Mesenchymal stem cell (in vitro differentiated cells and primary cell): ENCODE data around the gene GTPBP4.

Experiments used
- DNase-seq: peaks from one replicate; pipeline ENCODE4 v3.0.0-alpha.2; 2013
- H2AFZ ChIP-seq: one replicate; pipeline ENCODE4 v1.6.1; 2013; ENCODE audit warnings: low read depth, mild to moderate bottlenecking, control low read depth, inconsistent platforms, low read length, moderate library complexity
- H2AK5ac ChIP-seq: 2 replicates; pipeline ENCODE4 v1.6.1; 2013; ENCODE audit warnings: low read length, moderate library complexity, mild to moderate bottlenecking, inconsistent platforms; ENCODE audit not compliant: severe bottlenecking
- H2BK120ac ChIP-seq: one replicate; pipeline ENCODE4 v1.6.1; 2013; ENCODE audit warnings: low read depth, mild to moderate bottlenecking, inconsistent platforms, low read length, moderate library complexity
- H2BK12ac ChIP-seq, 2 experiments: one replicate each; pipeline ENCODE4 v1.6.1; 2013; ENCODE audit warnings: inconsistent platforms in 2 of 2, low read length in 2 of 2, mild to moderate bottlenecking in 2 of 2, moderate library complexity in 2 of 2, control low read depth in 1 of 2
- H2BK15ac ChIP-seq: one replicate; pipeline ENCODE4 v1.6.1; 2013; ENCODE audit warnings: mild to moderate bottlenecking, low read depth, inconsistent platforms; ENCODE audit not compliant: poor library complexity, severe bottlenecking
- H2BK5ac ChIP-seq: 2 replicates; pipeline ENCODE4 v1.6.1; 2013; ENCODE audit warnings: low read depth, mild to moderate bottlenecking, low read length, control low read depth, inconsistent platforms; ENCODE audit not compliant: poor library complexity, severe bottlenecking
- H3K14ac ChIP-seq, 2 experiments: one replicate each; pipeline ENCODE4 v1.6.1; 2013; ENCODE audit warnings: inconsistent platforms in 2 of 2, low read length in 2 of 2, control low read depth in 1 of 2, mild to moderate bottlenecking in 1 of 2, moderate library complexity in 1 of 2
- H3K18ac ChIP-seq, 2 experiments: one replicate each; pipeline ENCODE4 v1.6.1; 2013; ENCODE audit warnings: inconsistent platforms in 2 of 2, low read length in 2 of 2, control low read depth in 1 of 2, low read depth in 1 of 2, mild to moderate bottlenecking in 1 of 2
- H3K23ac ChIP-seq, 2 experiments: one replicate each; pipeline ENCODE4 v1.6.1; 2013; ENCODE audit warnings: inconsistent platforms in 2 of 2, low read length in 2 of 2, mild to moderate bottlenecking in 2 of 2, moderate library complexity in 2 of 2, control low read depth in 1 of 2
- H3K27ac ChIP-seq: 2 replicates; pipeline ENCODE4 v1.5.1; 2013; ENCODE audit warnings: mild to moderate bottlenecking, moderate library complexity, low read length, control low read depth, inconsistent platforms; ENCODE audit not compliant: poor library complexity, severe bottlenecking
- H3K27me3 ChIP-seq, 2 experiments: 2 replicates each; pipeline versions ENCODE4 v1.6.1 to v1.7.0; 2013; ENCODE audit warnings: low read length in 2 of 2, mild to moderate bottlenecking in 2 of 2, moderate library complexity in 2 of 2, control low read depth in 1 of 2, inconsistent platforms in 1 of 2; ENCODE audit not compliant: control insufficient read depth in 1 of 2, insufficient read depth in 1 of 2
- H3K36me3 ChIP-seq, 2 experiments: 2 replicates each; pipeline versions ENCODE4 v1.6.1 to v1.7.0; 2013; ENCODE audit warnings: low read length in 2 of 2, control low read depth in 1 of 2, inconsistent platforms in 1 of 2, low read depth in 1 of 2, mild to moderate bottlenecking in 1 of 2; ENCODE audit not compliant: insufficient read depth in 2 of 2, control insufficient read depth in 1 of 2
- H3K4ac ChIP-seq, 2 experiments: one replicate each; pipeline ENCODE4 v1.6.1; 2013; ENCODE audit warnings: inconsistent platforms in 2 of 2, low read length in 2 of 2, mild to moderate bottlenecking in 2 of 2, moderate library complexity in 2 of 2, control low read depth in 1 of 2, low read depth in 1 of 2
- H3K4me1 ChIP-seq: 2 replicates; pipeline ENCODE4 v1.6.1; 2013; ENCODE audit warnings: low read depth, low read length, control low read depth; ENCODE audit not compliant: control insufficient read depth, insufficient read depth
- H3K4me2 ChIP-seq: 2 replicates; pipeline ENCODE4 v1.6.1; 2013; ENCODE audit warnings: low read length, mild to moderate bottlenecking, inconsistent platforms; ENCODE audit not compliant: poor library complexity, severe bottlenecking
- H3K4me3 ChIP-seq, 2 experiments: 2 replicates each; pipeline versions ENCODE4 v1.5.1 to v1.7.0; 2013; ENCODE audit warnings: low read length in 2 of 2, mild to moderate bottlenecking in 2 of 2, control low read depth in 1 of 2, low read depth in 1 of 2; ENCODE audit not compliant: insufficient read depth in 1 of 2
- H3K79me1 ChIP-seq: replicated peaks from 2 replicates; pipeline ENCODE4 v1.6.1; 2013; ENCODE audit warnings: mild to moderate bottlenecking, control low read depth, low read length, inconsistent platforms; ENCODE audit not compliant: poor library complexity, severe bottlenecking
- H3K9ac ChIP-seq: 2 replicates; pipeline ENCODE4 v1.7.0; 2013; ENCODE audit warnings: mild to moderate bottlenecking, low read length, moderate library complexity
- H3K9me3 ChIP-seq: 2 replicates; pipeline ENCODE4 v1.7.0; 2013; ENCODE audit warnings: mild to moderate bottlenecking, low read length; ENCODE audit not compliant: control insufficient read depth
- H4K8ac ChIP-seq: one replicate; pipeline ENCODE4 v1.6.1; 2013; ENCODE audit warnings: inconsistent platforms, mild to moderate bottlenecking, low read length, moderate library complexity
- H4K91ac ChIP-seq: one replicate; pipeline ENCODE4 v1.6.1; 2013; ENCODE audit warnings: mild to moderate bottlenecking, low read length, inconsistent platforms
- WGBS: methylation state at CpG from one replicate; pipeline ENCODE4 v1.1.7; 2013; ENCODE audit warnings: mixed read lengths; 5-methylcytosine and 5-hydroxymethylcytosine counted together

GTPBP4 gene

GRCh38 chr10:980468-981093, 7.7 kb upstream of the GTPBP4 start:
- no peak overlapping the region for H2BK15ac ChIP-seq
- no peak overlapping the region for H3K4me2 ChIP-seq
- H3K9ac ChIP-seq, result no peak overlapping the region
- no peak overlapping the region for H3K27ac ChIP-seq
- no peak for DNase-seq
- no peak overlapping the region for H2AK5ac ChIP-seq
- peaks cover 37% of the 10 kb centered on the region for H3K9me3 ChIP-seq
- no peak overlapping the region for H2BK5ac ChIP-seq
- no peak overlapping the region for H2AFZ ChIP-seq
- no peak overlapping the region for H4K8ac ChIP-seq
- H3K23ac ChIP-seq, result no peak overlapping the region
- no peak overlapping the region for H2BK12ac ChIP-seq
- H3K18ac ChIP-seq, result no peak overlapping the region
- peak overlapping the region in 1 of 2 experiments; percentile 16 for H3K4me3 ChIP-seq
- WGBS, result 93% methylated on average over 5 of the region's 5 CpGs
- H3K14ac ChIP-seq, result no peak overlapping the region
- H3K36me3 ChIP-seq, result peaks cover 13 to 18% of the 10 kb centered on the region in 2 experiments
- peaks cover 30% of the 10 kb centered on the region for H3K79me1 ChIP-seq
- no peak overlapping the region for H2BK120ac ChIP-seq
- peaks cover 3% of the 10 kb centered on the region for H3K4me1 ChIP-seq
- H4K91ac ChIP-seq, result no peak overlapping the region
- no peaks in the 10 kb centered on the region for H3K27me3 ChIP-seq
- no peak overlapping the region for H3K4ac ChIP-seq

GRCh38 chr10:983401-983800, 4.8 kb upstream of the GTPBP4 start:
- Histone ChIP-seq H3K14ac (no peak overlapping the region), H3K36me3 (peaks cover 8 to 13% of the 10 kb centered on the region in 2 experiments), H3K9me3 (peaks cover 26% of the 10 kb centered on the region), H3K4ac (no peak overlapping the region), H4K8ac (no peak overlapping the region), H3K79me1 (peaks cover 27% of the 10 kb centered on the region), H3K23ac (no peak overlapping the region), H3K4me3 (no peak overlapping the region), H2BK15ac (no peak overlapping the region), H2BK5ac (no peak overlapping the region), H3K9ac (no peak overlapping the region), H3K4me2 (no peak overlapping the region), H3K18ac (no peak overlapping the region), H3K27ac (no peak overlapping the region), H2AK5ac (no peak overlapping the region), H2BK12ac (no peak overlapping the region), H4K91ac (no peak overlapping the region), H2BK120ac (no peak overlapping the region), H2AFZ (no peak overlapping the region), H3K4me1 (peaks cover 7% of the 10 kb centered on the region), H3K27me3 (no peaks in the 10 kb centered on the region)
- no peak for DNase-seq
- WGBS, result 91% methylated on average over 2 of the region's 6 CpGs

- Histone ChIP-seq H2AK5ac (no peak overlapping the region), H3K4me1 (peaks cover 9% of the 10 kb centered on the region), H2BK5ac (no peak overlapping the region), H2AFZ (no peak overlapping the region), H3K9me3 (peaks cover 18% of the 10 kb centered on the region), H2BK120ac (no peak overlapping the region), H3K4me2 (no peak overlapping the region), H3K23ac (no peak overlapping the region), H2BK15ac (no peak overlapping the region), H3K14ac (no peak overlapping the region), H3K18ac (no peak overlapping the region), H3K27me3 (no peaks in the 10 kb centered on the region), H3K36me3 (peaks cover 8 to 13% of the 10 kb centered on the region in 2 experiments), H3K4ac (no peak overlapping the region), H3K4me3 (no peak overlapping the region), H4K8ac (no peak overlapping the region), H3K79me1 (peaks cover 26% of the 10 kb centered on the region), H3K27ac (no peak overlapping the region), H4K91ac (no peak overlapping the region), H3K9ac (no peak overlapping the region), H2BK12ac (no peak overlapping the region)
- WGBS, result 79% methylated on average over 7 of the region's 9 CpGs
- no peak for DNase-seq
These were observed 4.1 kb upstream of the GTPBP4 start for GRCh38 chr10:983971-984655.

GRCh38 chr10:985361-985760, 2.9 kb upstream of the GTPBP4 start:
- peaks cover 7% of the 10 kb centered on the region for H3K9me3 ChIP-seq
- H3K18ac ChIP-seq, result no peak overlapping the region
- H3K4me3 ChIP-seq, result no peak overlapping the region
- H4K91ac ChIP-seq, result no peak overlapping the region
- no peak for DNase-seq
- H3K36me3 ChIP-seq, result peaks cover 2 to 18% of the 10 kb centered on the region in 2 experiments
- H3K14ac ChIP-seq, result no peak overlapping the region
- peak overlapping the region; percentile 24 for H2BK5ac ChIP-seq
- no peak overlapping the region for H3K9ac ChIP-seq
- H2AK5ac ChIP-seq, result peak overlapping the region; percentile 86
- no peak overlapping the region for H2BK12ac ChIP-seq
- no peak overlapping the region for H2BK15ac ChIP-seq
- H3K4me1 ChIP-seq, result peaks cover 15% of the 10 kb centered on the region
- 100% methylated on average over 2 of the region's 2 CpGs for WGBS
- no peak overlapping the region for H3K4ac ChIP-seq
- H3K27me3 ChIP-seq, result no peaks in the 10 kb centered on the region
- no peak overlapping the region for H3K4me2 ChIP-seq
- H4K8ac ChIP-seq, result no peak overlapping the region
- peaks cover 16% of the 10 kb centered on the region for H3K79me1 ChIP-seq
- no peak overlapping the region for H2AFZ ChIP-seq
- no peak overlapping the region for H3K27ac ChIP-seq
- H2BK120ac ChIP-seq, result no peak overlapping the region
- no peak overlapping the region for H3K23ac ChIP-seq
